Dedifferentiated amniotic fluid mesenchymal stem cell (primary cell): ENCODE measurements around the gene INPP5D.
"Not testable (repeated sequence)": the region's sequence is repeated elsewhere in the genome, so short reads cannot be mapped to it uniquely, and the experiment has no call there.

Source experiments
- DNase-seq: peaks from one replicate; pipeline ENCODE4 v3.0.0-alpha.2; 2016; ENCODE audit errors: extremely low spot score

Gene INPP5D

DNA sequence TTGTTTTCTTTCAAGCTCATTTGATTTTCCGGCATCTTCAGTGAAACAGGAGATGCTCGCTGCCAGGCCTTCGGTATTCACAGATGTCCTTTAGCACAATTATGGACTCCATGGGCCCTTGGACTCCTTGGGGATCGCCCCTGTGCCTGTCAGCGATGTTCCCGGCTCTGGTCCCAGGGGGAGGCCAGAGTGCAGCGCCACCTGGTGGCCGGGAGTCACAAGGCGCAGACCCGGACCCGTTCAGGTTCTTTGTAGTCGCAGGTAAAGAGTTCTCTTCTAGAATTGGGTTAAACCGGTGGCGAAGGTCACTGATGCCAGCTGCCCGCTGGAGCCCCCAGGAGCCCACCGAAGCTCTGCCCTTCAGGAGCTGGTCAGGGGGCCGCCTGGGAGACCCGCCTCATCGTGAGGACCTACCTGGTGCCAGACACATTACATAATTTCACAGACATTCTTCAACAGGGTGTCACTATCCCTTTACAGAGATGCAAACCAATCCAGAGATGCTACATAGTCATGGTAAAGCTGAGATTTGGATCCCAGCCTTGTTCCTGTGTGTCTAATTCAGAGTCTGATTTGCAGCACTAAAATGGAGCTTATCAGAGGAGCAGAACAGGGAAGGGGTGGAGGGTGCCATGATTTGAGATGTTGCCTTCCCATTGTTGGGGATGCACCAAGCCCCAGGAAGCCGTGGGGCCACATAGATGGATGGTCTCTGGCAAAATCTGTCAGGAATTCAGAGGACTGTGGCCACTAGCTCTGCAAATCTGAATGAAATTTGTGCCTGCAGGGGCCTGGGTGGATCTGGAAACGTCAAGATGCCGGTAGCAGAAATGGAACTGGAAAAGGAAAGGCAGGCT, 6.0 kb upstream of the INPP5D start:
- no peak for DNase-seq

DNA sequence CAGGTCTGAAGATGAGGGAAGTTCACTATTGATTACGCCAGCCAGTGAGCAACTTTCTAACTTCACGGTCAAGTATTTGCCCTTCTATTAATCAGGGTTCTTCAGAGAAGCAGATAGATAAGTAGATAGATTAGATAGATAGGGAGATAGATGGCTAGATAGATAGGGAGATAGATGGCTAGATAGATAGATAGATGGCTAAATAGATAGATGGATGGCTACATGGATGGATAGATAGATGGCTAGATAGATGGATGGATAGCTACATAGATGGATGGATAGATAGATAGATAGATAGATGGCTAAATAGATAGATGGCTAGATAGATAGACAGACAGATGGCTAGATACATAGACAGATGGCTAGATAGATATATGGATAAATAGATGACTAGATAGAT, 4.8 kb upstream of the INPP5D start:
- DNase-seq: no peak

DNA sequence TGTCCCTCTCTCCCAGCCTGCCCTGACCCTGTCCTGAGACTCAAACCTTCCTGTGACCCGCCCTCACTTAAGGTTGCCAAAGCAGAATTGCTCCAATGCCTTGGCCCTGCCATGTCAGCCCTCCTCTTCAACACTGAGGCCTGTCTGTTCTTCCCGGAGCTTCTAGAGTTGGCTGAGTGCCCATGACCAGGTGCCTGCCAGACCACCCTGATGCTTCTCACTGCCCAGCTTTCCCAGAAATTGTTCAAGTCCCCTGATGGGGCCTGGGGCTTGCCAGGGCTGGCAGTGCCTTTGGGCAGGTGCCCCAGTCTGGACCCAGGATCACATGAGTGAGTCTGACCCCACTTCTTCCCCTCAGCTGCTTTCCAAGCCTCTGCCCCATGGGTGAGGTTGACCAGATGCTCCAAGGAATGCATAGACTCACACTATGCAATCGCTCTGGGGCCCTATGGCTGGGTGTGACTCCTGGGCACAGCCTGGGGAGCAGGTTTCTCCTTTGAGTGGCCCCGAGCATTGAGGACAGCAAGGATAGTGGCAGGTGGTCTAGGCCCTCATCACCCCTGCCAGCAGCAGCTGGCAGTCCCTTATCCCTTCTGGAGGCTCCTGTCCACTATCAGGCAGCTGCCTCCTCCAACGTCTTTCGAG, 3.1 kb upstream of the INPP5D start:
- no peak for DNase-seq

DNA sequence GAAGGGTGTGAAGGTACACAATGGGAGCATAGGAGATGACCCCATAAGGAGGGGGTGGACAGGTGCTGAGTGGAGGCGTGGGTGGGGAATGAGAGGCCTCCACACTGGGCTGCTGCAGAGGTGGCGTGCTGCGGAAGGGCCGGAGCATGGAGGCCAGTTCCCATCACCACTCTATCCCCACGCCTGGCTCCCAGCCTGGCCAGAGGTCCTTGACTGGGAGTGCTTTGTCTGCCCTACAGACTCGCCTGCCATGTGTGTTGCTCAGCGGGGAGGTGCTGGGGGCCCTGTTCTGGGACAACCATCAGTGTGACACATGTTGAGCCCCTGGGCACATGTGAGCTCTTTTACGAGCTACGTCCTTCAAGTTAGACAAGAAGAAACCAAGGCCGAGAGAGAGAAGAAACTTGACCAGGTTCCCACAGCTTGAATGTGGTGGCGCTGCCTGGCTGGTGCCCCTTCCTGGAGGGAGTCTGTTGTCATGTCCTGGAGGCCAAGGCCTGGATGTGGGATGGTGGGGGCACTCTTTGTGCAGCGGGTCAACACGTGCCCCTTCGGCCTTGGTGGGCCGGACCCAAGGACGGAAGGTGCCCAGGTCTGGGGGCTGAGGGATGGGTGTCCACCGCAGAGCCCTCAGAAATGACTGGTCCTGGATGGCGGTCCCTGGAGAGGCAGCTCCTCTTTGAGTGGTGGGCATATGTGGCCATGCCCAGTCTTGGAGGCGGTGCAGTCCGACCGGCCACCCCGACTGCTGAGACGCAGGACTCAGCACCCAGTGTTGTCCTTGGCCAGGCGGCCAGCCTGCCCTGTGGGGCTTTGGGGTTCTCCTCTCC, 1.2 kb upstream of the INPP5D start:
- DNase-seq: no peak

DNA sequence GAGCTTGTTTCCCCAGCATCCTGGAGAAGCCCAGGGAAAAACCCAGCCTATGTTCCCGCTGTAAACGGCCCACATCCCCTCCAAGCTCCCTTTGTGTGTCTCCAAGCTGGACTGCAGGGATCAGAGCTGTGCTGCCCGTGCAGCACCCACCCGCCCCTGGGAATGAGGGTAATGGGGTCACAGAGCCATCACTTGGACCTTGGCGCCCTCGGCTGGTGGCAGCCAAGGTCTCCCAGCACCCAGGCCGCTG, 670 bp upstream of the INPP5D start:
- DNase-seq: no peak

DNA sequence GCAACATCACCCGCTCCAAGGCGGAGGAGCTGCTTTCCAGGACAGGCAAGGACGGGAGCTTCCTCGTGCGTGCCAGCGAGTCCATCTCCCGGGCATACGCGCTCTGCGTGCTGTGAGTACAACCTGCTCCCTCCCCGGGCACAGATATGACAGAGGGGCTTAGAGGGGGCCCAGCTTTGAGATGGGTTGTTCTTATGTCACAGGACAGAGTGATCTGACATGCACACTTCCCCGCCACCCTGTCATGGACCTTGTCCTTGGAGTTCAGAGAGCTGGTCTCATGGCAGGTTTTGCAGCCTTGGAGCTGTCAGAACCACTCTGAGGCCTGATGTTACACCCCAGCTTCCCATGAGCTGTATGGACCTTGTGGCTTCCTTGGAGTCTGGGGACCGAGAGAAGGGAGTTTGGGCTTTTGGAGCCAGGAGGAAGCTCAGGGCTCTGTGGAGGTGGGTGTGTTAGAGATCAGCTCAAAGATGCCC, 398 bp downstream of the INPP5D start:
- no peak for DNase-seq

DNA sequence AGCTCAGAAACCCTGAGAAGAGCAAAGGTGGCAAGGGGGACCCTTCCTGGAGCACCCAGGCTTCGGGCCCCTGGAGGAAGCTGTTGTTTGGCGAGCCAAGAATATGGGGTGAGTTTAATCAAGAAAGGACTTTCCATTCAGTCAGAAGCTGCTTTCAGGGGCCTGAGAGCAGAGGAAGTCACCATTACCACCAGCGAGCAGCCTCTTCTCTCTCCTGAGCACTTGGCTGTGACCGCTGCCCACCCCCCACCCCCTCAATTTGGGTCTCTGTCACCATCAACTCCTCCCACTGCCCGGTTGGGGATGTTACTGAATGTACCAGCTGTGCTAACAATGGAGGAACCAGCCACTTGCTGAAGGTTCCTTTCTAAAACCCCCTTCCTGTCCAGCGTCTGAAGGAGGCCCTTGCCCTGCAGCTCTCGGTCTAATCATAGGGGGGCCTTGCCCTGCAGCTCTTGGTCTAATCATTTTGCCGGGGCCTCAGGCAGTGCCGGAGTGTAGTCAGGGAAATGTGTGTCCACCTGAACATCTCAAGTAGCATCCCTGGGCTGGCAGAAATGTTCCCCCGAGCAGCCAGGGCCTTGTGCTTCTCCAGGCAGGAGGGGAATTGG, 943 bp downstream of the INPP5D start:
- no peak for DNase-seq

DNA sequence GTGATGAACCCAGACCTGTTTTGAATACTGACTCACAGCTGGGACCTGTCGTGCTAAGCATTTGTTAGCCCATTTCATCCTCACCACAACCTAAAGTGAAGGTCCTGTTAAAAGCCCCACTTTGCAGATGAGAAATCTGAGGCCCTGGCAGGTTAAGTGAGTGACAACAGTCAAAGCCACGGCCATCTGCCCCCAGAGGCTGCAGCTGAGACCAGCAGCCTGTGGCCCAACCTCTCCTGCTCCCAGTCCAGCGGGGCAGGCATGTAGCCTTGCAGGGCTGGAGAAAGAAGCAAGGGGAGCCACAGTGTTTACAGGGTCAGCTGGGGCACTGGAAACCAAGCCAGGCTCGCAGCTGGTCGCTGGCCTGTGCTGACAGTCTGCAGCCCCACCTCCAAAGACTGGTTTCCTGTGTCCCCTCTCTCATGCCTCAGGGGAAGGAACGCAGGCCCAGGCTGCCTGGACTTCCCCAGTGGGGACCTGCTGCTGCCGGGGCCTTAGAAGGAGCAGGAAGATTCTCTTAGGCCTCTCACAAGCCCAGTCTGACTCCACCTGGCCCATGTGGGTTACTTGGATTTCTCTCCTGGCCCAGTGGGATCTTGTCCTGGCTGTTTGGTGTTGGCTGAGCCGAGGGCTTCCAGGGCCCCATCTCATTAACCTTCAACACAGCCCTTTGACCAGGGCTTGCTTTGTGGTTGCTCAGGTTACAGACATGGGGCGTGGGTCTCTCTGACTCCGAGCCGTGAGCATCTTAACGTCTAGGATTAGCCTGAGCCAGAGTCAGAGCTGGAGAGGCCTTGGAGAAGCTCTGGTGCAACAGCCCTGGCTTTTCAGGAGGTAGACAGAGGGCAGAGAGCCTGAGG, 1.7 kb downstream of the INPP5D start:
- DNase-seq: no peak

DNA sequence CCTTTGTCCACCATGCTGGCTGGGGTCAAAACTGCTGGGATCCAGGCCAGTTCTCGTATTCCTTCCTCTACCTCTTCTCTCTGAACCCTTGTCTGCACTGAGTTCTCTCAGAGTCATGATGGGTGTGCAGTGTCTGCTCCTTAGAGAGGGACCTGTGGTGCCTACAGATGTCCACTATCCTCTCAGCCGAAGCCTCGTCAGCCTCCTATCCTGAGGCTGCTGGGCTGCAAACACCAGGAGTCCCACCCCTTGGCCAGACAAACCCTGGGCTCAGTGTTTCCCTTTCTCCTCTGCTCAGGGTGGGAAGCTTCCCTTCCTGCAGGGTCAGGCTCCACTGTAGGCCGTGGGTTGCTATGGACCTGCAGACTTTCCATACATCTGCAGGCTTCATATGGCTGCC, 2.3 kb downstream of the INPP5D start:
- no peak for DNase-seq

DNA sequence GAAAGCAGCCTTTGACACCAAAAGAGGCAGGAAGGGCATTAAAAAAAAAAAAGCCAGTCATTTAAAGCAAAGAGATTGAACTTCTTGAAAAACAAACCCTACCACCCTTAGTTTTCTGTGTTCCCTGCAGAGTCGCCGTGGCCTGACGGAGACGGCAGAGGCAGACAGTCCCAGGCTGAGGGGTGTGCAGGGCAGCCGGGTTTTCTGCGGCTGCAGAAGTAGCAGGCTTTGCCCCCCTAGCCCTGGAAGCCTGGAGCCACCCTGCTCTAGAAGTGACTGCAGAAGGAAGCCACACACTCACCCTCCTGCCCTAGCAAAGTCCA, 2.8 kb downstream of the INPP5D start:
- DNase-seq: no peak

DNA sequence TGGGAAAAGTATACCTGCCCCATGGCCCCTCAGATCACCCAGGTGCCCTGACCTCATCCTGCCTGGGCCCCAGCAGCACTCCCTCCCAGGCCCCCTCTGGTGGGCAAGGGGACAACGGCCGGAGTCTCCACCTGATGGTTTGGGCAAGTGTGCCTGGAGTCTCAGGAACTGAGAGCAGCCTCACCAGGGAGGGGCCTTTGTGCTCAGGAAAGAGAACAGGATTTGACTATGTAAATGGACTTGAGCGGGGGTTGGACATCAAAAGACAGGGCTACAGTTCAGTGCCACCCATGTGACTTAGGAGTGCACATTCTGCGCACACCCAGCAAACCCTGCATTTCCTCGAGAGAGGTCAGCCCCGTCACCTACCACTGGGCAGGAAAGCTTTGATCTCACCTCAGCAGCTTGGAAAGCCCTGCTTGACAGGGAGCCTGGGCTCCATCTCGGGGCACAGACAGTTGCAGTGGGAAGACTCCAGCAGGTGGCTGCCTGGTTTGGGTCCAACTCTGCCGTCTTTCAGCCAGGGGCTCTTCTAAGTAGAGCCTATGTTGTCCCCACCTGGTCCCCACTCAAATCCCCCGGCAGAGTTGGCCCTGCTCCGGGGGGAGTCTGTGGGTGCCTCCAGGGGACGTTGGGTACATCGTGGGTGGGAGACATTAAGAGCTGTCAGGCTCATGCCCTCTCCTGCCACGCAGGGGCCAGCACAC, 3.3 kb downstream of the INPP5D start:
- DNase-seq: no peak

DNA sequence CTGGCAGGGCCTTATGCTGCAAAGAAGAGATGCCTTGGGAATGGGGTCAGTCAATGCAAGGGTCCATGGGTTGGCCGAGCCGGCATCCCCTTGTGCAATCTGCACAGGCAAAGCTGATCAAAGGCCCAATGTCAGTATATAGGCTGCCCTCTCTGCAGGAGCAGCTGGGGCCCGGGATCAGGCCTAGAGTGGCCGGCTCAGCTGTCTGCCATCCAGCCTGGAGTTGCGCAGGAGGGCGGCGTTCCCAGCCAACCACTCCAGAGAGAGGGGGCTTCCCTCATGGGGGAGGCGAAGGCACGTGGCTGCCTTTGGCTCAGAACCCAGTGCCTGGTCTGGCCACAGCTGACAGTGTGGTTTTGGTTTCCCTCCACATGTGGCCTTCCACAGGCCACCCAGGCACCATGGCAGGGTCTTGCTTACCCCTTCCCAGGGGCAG, 3.9 kb downstream of the INPP5D start:
- no peak for DNase-seq

DNA sequence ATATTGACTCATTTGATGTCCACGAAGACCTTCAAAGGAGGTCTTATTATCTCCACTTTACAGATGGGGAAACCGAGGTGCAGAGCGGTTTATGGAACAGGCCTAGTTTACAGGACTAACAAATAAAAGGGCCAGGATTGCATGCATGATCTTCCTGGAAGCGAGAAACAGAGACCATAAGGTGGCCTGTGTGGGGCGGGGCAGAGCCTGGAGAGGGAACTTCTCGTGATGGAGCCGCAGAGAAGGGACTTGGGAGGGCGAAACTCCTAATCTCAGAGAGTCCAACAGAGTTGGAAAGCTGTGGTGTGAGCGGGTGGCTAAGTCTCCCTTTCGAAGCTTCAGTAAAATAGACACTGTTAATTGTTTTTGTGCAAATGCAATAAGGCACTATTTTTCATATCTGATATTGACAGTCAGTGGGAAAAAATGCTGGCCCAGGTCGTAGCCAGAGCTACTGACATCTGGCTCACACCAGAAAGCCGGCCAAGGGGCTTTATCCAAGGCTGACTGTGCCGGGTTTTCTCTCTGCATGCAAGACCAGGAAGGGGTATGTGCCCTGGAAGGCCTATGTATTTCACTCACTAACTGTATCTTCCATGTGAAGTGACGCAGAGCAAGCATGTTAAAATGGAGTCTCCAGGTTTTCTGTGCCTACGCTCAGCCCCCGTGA, 4.5 kb downstream of the INPP5D start:
- DNase-seq: no peak

DNA sequence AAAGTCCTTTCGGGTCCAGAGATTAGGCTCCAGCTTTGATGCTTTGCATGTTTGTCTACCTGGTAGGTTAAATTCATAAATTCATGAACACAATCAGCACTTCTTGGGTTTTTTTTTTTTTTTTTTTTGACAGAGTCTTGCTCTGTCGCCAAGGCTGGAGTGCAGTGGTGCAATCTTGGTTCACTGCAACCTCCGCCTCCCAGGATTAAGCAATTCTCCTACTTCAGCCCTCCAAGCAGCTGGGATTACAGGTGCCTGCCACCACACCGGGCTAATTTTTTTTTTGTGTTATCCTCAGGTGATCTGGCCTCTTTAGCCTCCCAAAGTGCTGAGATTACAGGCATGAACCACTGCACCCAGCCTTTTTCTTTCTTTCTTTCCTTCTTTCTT, 5.1 kb downstream of the INPP5D start:
- not testable (repeated sequence) for DNase-seq

DNA sequence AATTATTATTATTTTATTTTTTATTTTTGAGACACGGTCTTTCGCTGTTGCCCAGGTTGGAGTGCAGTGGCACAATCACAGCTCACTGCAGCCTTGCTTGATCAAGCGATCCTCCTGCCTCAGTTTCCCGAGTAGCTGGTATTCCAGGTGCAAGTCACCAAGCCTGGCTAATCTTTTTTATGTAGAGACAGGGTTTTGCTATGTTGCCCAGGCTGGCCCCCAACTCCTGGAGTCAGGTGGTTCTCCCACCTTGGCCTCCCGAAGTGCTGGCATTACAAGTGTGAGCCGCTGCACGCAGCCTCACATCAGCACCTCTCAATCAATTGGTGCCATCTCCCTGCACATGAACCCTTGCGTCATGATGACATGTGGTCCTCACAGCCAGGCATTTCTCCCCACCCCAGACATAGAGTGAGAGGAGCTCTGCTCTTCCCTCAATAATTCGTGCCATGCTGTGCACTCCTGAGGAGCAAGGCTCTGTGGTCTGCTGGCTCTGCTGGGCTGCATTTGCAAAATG, 5.9 kb downstream of the INPP5D start:
- DNase-seq: no peak

DNA sequence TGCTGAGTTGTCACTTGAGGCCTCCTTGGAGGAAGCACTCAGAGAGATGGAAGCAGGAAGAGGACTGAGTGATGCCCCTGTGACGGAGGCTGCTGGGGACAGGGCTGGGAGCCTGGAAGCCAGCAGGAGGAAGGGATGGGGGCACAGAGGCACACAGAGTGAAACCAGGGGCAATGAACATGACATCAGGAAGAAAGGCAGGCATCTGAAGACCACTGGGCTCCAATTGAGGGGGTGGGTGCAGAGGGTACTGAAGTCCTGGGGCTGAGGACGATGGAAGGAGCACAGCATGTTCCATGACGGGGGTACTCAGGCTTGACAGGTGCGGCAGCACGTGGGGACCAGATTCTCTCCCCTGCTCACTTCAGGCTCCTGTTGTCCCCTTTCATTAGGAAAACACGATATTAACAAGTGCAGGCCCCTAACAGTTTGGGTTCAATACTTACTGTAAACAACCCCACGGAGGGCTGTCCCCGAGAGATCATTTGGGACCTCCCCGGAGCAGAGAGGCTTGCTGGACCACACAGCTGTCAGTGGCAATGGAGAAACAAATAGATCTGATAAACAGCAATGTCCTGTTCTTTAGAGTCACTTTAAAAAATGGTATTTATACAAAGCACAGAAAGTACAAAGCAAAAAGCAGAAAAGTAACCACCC, 8.7 kb downstream of the INPP5D start:
- no peak for DNase-seq

DNA sequence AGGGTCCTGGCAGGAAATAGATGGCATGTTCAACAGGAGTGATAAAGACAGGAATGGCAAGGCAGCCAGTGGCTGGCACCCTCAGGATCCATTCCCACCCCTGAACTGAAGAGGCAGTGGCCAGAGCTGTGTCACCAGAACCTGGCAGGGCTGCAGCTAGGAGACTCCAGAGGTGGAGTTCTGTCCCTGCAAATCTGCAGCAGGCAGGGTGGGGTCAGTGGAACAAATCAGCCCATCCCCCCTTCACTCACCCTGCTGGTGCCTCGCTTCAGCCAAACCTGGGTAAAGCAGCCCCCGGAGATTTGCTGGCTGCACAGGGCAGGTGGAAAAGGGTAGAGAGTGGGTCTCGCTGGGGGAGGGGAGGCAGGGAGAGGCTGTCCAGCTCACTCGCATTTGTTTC, 12.7 kb downstream of the INPP5D start:
- DNase-seq: no peak

DNA sequence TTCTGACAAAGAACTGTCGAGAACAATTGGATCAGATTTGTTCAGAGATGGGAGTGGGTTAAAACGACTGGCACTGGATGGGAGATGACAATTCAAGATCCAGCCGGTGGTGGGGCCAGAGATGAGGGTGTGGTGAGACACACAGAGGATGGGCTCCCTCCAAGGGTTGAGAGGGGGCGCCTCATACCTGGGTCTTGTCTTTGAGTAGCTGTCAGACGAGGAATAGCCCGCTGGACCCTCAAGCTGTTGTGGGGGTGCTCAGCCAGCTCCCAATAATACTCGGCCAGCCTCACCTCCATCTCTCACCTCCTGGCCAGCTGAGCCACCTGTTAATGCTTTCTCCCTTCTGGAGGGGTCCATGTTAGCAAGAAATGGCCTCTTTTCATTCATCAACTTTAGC, 14.0 kb downstream of the INPP5D start:
- DNase-seq: no peak

DNA sequence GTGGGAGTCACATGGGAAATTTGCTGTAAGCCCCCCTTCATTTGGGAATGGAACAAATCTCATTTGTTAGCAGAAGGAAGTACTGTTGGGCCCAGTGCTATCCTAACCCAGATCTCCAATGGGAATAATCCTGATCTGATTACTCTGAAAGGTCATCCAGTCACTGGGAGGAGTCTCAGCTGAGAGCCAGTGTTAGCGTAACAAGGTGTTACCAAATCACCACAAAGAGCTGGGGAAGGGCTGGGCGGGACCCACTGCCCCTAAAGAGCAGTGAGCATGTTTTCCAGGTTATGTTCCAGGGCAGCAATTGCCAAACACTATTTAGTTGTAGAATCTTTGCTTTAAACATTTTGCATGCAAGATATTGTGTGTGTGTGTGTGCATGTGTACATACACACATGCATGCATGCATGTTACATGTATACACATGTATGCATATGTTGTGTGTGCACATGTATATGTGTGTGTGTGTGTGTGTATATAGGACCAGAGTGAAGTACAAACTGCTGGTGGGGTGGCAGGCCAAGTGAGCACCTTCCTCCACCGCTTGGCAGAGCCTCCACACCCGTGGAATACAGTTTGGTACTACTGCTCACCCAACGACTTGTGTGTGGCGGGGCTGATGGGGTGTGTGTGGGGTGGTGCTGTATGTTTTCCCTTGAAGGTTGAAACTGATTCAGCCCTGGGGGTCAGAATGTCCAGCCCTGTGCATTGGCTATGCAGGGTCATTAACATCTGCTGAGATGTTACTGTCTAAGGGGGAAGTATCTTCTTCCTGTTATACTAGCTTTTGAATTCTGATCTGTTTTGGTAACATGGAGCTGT, 15.2 kb downstream of the INPP5D start:
- no peak for DNase-seq
